ENCODE results near the gene COLEC11. TPM values are rescaled to one million over a fixed set of nuclear protein-coding genes. Genes with fewer than 3 reads are reported as not detected.

COLEC11 gene
- total RNA-seq, 3 donors from 2014 or later, result 0.28 to 0.43 TPM; not detected in 1

DNA sequence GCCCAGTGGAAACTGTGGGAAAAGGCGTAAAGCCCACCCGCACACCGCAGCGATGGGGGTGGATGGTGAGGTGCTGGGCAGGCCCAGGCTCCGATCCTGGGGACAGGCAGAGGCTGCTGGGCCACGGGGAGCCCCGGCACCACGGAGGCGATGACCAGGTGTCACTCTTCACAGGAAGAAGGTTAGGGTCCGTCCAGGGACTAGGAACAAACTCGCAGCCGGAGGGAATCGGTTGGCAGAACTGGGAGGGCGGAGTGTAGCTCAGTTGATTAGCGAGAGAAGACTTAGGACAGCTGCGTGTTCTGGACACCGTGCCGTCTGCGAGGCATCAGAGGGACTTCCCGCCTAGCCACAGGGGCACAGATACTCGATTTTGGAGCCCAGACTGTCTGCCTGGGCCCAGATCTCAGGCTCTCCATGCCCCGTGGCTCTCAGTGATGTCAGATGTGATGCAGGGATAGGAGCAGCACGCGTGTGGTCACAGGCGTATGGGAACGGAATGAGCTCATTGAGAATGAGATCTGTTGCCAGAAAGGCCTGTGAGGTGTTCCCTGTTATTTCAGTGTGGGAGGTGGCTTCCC lies 47.0 kb downstream of the COLEC11 start:
- Mint-ChIP-seq H3K9me3 (no peaks in the 10 kb centered on the region), H3K27me3 (ENCODE audit: low read depth) (no peaks in the 10 kb centered on the region), H3K4me3 (no peak overlapping the region), H3K36me3 (ENCODE audit: insufficient read depth) (no peaks in the 10 kb centered on the region), H3K4me1 (ENCODE audit: low read depth) (no peaks in the 10 kb centered on the region)
- DNase-seq (no peak), ATAC-seq (no peak)

DNA sequence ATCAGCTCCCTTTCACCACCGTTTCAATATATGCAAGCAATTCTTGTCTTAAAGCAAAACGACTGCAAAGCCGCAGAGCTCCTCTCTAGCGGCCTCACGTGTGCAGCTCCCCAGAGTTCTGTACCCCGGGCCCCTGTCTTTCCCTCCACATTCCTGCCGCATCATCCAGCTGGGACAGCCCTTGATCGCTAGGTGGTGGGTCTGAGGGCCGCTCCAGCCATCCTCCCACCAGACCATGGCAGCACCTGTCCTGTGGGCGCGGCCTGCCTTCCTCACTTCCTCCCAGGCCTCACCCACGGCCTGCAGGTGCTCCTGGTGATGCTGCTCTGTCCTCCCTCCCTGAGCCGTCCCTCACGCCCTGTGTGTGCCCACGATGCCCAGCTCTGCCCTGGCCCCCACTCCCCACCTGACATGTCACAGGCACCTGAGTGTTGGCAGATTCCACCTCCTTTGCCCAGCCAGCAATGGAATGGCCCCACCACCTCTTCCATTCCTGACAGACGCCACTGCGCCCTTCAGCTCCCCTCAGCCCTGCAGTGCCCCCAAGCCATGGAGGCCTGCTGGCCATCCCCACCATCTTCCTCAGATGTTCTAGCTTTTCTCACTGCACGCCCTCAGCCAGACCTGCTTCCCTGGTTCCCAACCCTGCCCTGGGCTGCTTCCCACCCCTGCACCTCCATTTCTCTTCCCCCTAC lies 47.8 kb downstream of the COLEC11 start:
- no peak overlapping the region for H3K4me3 Mint-ChIP-seq

DNA sequence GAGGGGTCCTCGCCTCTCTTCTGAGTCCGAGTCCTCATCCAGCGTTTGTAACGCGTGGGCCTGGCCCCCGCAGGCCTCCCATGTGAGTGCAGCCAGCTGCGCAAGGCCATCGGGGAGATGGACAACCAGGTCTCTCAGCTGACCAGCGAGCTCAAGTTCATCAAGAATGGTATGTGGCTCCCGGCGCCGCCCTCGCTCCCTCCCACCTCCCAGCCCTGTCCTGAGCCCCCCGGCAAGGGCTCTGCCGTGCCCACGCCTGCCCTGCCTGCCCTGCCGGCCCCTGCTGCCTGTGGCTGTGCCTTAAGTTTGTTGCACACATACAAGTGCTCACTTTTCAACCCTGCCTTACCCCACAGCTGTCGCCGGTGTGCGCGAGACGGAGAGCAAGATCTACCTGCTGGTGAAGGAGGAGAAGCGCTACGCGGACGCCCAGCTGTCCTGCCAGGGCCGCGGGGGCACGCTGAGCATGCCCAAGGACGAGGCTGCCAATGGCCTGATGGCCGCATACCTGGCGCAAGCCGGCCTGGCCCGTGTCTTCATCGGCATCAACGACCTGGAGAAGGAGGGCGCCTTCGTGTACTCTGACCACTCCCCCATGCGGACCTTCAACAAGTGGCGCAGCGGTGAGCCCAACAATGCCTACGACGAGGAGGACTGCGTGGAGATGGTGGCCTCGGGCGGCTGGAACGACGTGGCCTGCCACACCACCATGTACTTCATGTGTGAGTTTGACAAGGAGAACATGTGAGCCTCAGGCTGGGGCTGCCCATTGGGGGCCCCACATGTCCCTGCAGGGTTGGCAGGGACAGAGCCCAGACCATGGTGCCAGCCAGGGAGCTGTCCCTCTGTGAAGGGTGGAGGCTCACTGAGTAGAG lies 48.7 kb downstream of the COLEC11 start:
- no peak overlapping the region for H3K4me3 Mint-ChIP-seq
- H3K36me3 Mint-ChIP-seq (ENCODE audit: insufficient read depth), result no peaks in the 10 kb centered on the region
- H3K4me1 Mint-ChIP-seq (ENCODE audit: low read depth), result no peaks in the 10 kb centered on the region
- no peaks in the 10 kb centered on the region for H3K27me3 Mint-ChIP-seq (ENCODE audit: low read depth)
- no peak for DNase-seq
- ATAC-seq, result no peak
- H3K9me3 Mint-ChIP-seq, result no peaks in the 10 kb centered on the region

More for the DNA sequence above, 47.8 kb downstream of the COLEC11 start:
- no peak for DNase-seq
- H3K36me3 Mint-ChIP-seq (ENCODE audit: insufficient read depth), result no peaks in the 10 kb centered on the region
- H3K27me3 Mint-ChIP-seq (ENCODE audit: low read depth), result no peaks in the 10 kb centered on the region
- no peaks in the 10 kb centered on the region for H3K4me1 Mint-ChIP-seq (ENCODE audit: low read depth)
- no peaks in the 10 kb centered on the region for H3K9me3 Mint-ChIP-seq
- ATAC-seq, result no peak

DNA sequence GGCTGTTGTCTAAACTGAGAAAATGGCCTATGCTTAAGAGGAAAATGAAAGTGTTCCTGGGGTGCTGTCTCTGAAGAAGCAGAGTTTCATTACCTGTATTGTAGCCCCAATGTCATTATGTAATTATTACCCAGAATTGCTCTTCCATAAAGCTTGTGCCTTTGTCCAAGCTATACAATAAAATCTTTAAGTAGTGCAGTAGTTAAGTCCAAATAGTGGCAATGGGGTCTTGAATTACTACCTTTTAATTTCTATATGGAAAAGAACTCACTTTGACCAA lies 49.3 kb downstream of the COLEC11 start:
- H3K4me3 Mint-ChIP-seq, result no peak overlapping the region
- DNase-seq (no peak), ATAC-seq (no peak)
- no peaks in the 10 kb centered on the region for H3K9me3 Mint-ChIP-seq
- H3K27me3 Mint-ChIP-seq (ENCODE audit: low read depth), result no peaks in the 10 kb centered on the region
- H3K36me3 Mint-ChIP-seq (ENCODE audit: insufficient read depth), result no peaks in the 10 kb centered on the region
- no peaks in the 10 kb centered on the region for H3K4me1 Mint-ChIP-seq (ENCODE audit: low read depth)

DNA sequence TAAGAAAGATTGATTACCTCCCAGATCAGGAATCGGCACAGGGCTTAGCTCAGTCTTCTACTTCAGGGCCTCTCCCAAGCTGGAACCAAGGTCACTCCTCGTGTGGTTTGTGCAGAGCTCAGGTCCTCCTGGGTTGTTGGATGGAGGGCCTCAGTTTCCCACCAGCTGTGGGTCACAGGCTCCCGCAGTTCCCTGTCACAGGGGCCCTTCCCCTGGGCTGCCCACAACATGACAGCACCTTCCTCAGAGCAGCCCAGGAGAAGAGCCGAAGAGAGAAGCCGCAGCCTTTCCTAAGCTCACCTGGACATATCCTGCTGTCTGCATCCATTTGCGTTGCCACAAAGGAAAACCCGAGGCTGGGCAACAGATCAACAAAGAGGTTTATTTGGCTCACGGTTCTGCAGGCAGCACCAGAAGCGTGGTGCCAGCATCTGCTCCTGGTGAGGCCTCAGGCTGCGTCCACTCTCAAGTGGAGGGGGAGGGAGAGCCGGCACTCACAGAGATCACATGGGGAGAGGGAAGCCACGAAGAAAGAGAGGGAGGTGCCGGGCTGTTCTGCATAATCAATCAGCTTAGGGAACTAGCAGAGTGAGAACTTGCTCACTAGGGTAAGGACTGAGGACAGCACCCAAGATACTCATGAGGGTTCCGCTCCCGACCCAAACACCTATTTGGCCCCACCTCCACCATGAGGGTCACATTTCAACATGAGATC lies 50.1 kb downstream of the COLEC11 start:
- no peak for DNase-seq
- ATAC-seq, result no peak
- Mint-ChIP-seq H3K27me3 (ENCODE audit: low read depth) (no peaks in the 10 kb centered on the region), H3K9me3 (no peaks in the 10 kb centered on the region), H3K4me3 (no peak overlapping the region), H3K4me1 (ENCODE audit: low read depth) (no peaks in the 10 kb centered on the region), H3K36me3 (ENCODE audit: insufficient read depth) (no peaks in the 10 kb centered on the region)

DNA sequence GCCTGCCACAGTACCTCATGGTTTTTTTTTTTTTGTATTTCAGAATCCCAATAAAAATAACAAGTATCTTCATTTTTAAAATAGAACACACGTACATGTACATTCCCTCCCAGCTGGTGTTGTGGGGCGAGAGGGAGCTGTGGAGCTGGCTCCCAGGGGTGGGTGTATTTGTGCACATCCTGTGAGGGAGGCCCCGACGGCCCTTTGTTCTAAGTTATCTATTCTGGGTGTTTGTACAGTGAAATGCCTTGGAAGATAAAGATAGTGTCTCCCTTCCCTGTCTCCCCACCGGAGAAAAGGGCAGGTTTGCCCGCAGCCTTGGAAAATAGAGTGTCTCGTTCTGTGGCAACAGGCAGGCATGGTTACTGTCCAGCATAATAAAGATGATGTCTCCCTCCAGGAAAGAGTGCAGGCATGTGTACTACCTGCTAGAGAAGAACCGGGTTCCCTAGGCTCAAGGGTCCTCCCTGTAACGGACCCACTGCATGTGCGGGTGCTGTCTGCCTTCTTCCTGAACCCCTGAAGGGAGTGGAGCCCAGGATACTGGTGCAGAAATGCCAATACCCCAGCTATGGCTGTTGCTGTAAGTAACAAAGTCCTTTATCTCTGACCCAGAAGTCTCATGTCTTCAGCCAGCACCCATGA lies 51.0 kb downstream of the COLEC11 start:
- DNase-seq (no peak), ATAC-seq (no peak)
- Mint-ChIP-seq H3K27me3 (ENCODE audit: low read depth) (no peaks in the 10 kb centered on the region), H3K4me1 (ENCODE audit: low read depth) (peaks cover 2% of the 10 kb centered on the region), H3K36me3 (ENCODE audit: insufficient read depth) (no peaks in the 10 kb centered on the region), H3K4me3 (no peak overlapping the region), H3K9me3 (no peaks in the 10 kb centered on the region)

DNA sequence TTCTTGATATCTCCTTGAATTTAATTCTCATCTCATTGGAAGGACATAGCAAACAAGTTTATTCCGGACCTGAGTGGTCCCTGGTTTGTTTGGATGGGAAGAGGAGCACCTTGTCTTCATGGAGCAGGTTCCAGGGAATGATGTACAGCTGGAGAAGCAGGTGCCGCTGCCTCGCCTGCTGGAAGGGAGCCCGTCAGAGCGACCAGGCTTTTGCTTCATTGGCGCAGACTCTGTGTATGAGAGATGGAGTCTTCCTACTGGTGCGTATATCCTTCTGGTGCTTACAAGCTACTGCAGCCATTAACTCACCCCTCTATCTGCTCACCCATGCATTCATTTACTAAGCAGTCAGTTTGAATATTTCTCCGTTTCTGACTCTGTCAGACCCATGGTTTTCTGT lies 51.5 kb downstream of the COLEC11 start:
- no peak for DNase-seq
- no peaks in the 10 kb centered on the region for H3K27me3 Mint-ChIP-seq (ENCODE audit: low read depth)
- H3K4me3 Mint-ChIP-seq, result no peak overlapping the region
- H3K36me3 Mint-ChIP-seq (ENCODE audit: insufficient read depth), result no peaks in the 10 kb centered on the region
- peaks cover 6% of the 10 kb centered on the region for H3K4me1 Mint-ChIP-seq (ENCODE audit: low read depth)
- no peaks in the 10 kb centered on the region for H3K9me3 Mint-ChIP-seq
- ATAC-seq, result no peak

DNA sequence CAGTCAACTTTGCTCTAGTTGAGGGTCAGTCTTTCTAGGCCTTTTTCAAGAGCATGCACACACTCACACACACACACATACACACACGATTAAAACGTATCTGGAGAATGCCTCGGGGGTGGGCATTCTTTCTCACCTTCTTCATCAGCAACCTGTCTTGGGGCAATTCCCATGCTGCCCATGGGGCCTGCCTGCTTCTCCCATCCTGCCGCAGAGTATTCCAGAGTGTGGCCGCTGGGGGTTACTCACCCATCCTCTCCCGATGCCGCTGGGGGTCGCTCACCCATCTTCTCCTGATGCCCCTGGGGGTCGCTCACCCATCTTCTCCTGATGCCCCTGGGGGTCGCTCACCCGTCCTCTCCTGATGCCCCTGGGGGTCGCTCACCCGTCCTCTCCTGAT lies 52.3 kb downstream of the COLEC11 start:
- Mint-ChIP-seq H3K36me3 (ENCODE audit: insufficient read depth) (no peaks in the 10 kb centered on the region), H3K4me3 (no peak overlapping the region), H3K27me3 (ENCODE audit: low read depth) (peaks cover 2% of the 10 kb centered on the region), H3K9me3 (no peaks in the 10 kb centered on the region), H3K4me1 (ENCODE audit: low read depth) (peaks cover 12% of the 10 kb centered on the region)
- DNase-seq (no peak), ATAC-seq (no peak)

DNA sequence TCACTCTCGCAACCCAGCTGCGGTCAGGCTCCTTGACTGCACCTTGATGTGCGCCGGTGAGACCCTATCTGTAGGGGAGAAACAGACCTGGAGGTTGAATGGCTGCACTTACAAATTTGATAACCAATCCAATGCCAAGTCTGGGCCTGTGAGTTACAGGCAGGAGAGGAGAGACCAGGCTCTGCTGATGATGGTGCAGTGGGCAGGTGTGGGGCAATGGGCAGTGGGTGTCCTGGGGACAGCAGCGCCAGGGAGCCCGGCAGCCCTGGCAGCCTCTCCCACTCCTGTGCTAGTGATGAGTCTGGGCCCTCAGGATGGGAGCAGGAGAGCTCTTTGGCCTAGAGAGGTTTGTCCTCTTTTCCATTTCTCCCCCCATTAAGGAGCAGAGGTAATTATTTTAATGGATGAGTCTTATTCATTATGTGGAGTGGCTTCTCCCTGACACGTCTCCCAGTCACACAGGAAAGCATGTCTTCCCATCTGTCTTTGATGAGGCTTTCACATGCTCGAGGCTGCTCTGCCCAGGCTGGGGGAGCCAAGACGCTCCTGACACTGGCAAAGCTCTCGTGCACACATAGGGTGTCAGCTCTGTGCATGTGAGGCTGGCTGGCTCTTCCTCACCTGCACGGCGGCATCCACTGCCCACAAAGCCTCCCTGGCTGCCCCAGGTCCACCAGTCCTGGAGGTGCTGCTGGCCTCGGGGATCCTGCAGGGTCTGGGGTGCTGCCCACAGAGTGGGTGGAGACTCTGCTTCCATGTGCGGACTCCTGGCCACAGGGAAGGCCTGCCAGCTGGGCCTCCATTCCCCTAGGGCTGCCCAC lies 53.1 kb downstream of the COLEC11 start:
- no peaks in the 10 kb centered on the region for H3K9me3 Mint-ChIP-seq
- H3K36me3 Mint-ChIP-seq (ENCODE audit: insufficient read depth), result no peaks in the 10 kb centered on the region
- no peak for ATAC-seq
- H3K4me3 Mint-ChIP-seq, result no peak overlapping the region
- H3K4me1 Mint-ChIP-seq (ENCODE audit: low read depth), result peaks cover 14% of the 10 kb centered on the region
- DNase-seq, result no peak
- peaks cover 2% of the 10 kb centered on the region for H3K27me3 Mint-ChIP-seq (ENCODE audit: low read depth)

DNA sequence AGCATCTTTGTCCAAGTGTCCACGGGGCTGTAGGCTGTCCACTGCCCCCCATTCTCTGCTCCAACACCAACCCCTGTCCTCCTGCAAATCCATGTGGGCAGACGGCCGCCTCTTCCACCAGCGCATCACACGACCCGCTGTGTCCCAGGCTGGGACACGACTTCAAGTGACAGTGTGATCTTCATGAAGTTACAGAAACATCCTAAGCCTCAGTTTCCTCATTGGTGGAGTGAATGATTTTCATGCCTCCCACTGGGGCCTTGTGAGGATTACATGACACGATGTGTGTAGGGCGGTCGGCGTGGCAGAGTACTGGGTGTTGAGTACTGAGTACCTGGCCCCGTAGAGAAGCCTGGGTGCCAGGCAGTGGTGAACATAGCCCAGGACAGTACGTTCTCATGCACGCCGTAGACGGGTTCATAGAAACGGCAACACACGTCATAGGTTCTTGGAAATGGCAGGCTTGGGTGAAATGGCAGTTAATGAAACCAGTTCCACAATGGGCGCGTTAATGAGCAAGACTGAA lies 53.8 kb downstream of the COLEC11 start:
- no peak for ATAC-seq
- Mint-ChIP-seq H3K9me3 (no peaks in the 10 kb centered on the region), H3K27me3 (ENCODE audit: low read depth) (peaks cover 2% of the 10 kb centered on the region), H3K36me3 (ENCODE audit: insufficient read depth) (no peaks in the 10 kb centered on the region), H3K4me1 (ENCODE audit: low read depth) (peaks cover 14% of the 10 kb centered on the region), H3K4me3 (no peak overlapping the region)
- DNase-seq, result no peak

DNA sequence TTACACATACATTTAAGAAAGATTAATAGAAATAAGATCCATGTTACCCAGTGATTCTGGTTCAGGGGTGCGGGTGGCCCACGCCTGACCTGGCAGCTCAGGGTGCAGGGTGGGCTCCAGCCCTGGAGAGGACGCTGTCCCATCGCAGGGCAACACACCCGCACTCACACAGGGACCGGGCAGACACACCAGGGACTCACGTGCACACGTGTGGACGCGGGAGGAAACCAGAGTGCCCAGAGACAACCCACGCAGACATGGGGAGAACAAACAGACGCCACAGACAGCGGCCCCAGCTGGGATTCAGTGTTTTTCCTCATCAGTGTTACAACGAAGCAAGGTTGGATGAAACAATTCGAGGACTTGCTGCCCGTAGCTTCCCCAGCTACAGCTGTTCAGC lies 54.7 kb downstream of the COLEC11 start:
- Mint-ChIP-seq H3K36me3 (ENCODE audit: insufficient read depth) (no peaks in the 10 kb centered on the region), H3K27me3 (ENCODE audit: low read depth) (peaks cover 2% of the 10 kb centered on the region), H3K4me3 (no peak overlapping the region), H3K4me1 (ENCODE audit: low read depth) (peaks cover 14% of the 10 kb centered on the region), H3K9me3 (no peaks in the 10 kb centered on the region)
- DNase-seq (no peak), ATAC-seq (no peak)

DNA sequence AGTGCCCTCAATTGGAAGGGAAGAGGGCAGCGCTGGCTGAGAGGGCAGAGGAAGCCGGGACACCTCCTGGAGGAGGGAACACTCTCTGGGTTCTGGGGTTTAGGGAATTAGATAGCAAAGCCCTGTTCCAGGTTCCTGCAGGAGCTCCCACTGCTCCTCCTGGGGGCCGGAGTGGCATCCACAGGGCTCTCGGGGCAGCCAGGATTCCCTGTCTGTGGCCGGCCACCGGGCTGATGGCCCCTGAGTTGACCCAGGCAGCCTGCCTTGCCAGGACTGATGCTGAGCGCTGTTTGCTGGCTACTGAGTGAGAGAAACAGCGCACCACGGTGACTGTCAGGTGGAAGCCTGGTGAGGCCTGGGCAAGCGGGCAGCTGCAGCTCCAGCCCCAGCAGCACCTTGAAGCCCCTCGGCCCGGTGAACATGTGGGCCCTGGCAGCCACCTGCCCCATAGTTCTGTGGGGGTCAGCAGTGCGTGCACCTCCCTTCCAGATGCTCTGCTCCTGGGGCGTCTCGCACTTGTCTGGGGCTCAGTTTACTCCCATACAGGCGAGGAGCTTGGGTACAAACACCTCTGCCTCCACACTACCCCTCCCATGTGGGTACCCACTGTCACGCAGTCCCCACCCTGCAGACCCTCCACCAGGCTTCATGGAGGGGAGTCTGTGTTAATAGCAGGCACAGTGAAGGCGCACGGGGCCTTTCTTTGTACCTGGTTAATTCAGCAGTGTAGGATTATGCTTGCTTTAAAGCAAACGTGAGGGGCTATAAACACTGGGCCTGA lies 55.4 kb downstream of the COLEC11 start:
- no peak for DNase-seq
- H3K27me3 Mint-ChIP-seq (ENCODE audit: low read depth), result peaks cover 2% of the 10 kb centered on the region
- H3K9me3 Mint-ChIP-seq, result no peaks in the 10 kb centered on the region
- H3K4me1 Mint-ChIP-seq (ENCODE audit: low read depth), result peaks cover 14% of the 10 kb centered on the region
- ATAC-seq, result no peak
- no peaks in the 10 kb centered on the region for H3K36me3 Mint-ChIP-seq (ENCODE audit: insufficient read depth)
- H3K4me3 Mint-ChIP-seq, result no peak overlapping the region

All from activated T-cell treated with anti-CD3 and anti-CD28 coated beads, Interleukin-2, amount 50 U/mL, for 4 hours (primary cell).